HG03558 (cell line): ENCODE results near the gene KCNMA1.
A peak's percentile ranks its signal among the peaks of the same experiment; 100 is the strongest.

Source experiments
- ATAC-seq: cut with Tn5 transposase; IDR thresholded peaks from one replicate; pipeline ENCODE4 v1.9.1; 2021; ENCODE audit warnings: moderate number of reproducible peaks; ENCODE audit not compliant: unreplicated experiment; ENCODE audit errors: extremely low read depth

Gene KCNMA1

GRCh38 chr10:77005871-77006270 lies 631.7 kb downstream of the KCNMA1 start:
- ATAC-seq, result no peak

DNA sequence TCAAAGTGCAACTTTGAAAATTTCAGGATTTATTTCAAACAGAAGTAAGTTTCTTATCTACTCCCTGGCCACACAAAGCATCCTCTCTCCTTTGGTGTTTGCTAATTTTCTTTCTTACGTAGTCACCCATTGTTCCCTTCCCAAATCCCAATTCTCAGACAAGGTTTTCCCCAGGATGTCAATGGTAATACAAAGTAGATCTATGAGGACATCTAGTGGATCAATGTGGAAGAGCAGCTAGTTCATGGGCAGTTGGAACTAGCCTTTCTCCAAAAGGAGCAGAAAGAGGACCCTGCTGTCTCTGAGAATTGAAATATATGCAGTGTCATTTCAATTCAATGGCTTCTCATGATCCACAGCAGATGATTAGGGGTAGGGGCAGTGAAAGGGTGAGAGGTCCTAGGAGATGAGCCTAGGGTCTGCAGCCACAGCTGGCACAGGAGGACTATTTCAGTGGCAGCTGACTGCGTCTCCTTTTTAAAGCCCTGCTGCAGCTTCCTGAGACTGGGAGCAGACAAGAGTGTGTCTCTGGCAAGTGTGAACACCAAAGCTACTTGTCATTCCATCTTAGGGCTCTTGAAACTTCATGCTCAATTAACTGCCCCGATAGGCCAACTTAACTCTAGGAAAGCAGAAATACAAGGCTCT lies 632.6 kb downstream of the KCNMA1 start:
- no peak for ATAC-seq

- no peak for ATAC-seq
Measured at GRCh38 chr10:77002872-77003271, 634.7 kb downstream of the KCNMA1 start.

- no peak for ATAC-seq
Measured at GRCh38 chr10:77001206-77001605, 636.4 kb downstream of the KCNMA1 start.

DNA sequence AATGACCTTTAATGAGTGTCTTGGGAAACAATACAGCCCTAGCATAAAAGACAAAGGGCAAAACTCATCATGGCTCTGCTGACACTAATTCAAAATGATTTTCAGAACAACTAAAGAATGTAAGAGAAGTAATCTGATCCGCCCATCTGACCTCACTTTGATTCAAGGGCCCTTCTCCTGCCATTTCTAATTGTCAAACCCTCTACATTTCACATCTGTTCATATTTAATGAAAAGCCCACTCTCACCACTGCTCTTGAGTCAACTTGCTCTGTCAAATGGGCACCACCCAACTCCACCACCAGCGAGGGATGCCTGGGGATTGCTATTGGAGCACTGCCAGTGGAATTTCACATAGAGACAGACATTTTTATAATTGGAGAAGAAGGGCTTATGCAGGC lies 639.2 kb downstream of the KCNMA1 start:
- no peak for ATAC-seq

DNA sequence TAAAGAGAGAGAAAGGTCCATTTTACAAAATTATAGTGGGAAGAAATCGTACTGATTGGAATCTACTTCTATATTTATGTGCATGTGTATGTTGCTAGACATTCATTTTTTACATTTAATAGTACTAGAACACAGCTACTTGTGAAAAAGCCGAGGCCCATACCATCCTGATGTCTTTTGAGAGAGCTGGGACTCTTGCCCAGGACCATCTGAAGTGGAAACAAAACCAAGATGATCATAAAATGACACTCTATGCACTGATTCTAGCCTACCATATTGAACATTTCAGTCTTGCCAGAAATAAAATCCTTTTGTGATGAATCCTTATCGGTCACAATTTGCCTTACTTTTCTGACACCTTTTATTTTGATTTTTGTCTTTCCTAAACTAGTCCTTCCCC lies 640.0 kb downstream of the KCNMA1 start:
- ATAC-seq, result no peak

GRCh38 chr10:76995023-76995422 lies 642.6 kb downstream of the KCNMA1 start:
- ATAC-seq, result no peak

- ATAC-seq, result no peak
Measured at GRCh38 chr10:76993213-76993612, 644.4 kb downstream of the KCNMA1 start.

- ATAC-seq, result no peak
Measured at GRCh38 chr10:76992467-76992866, 645.1 kb downstream of the KCNMA1 start.

GRCh38 chr10:76991621-76992020 lies 646.0 kb downstream of the KCNMA1 start:
- no peak for ATAC-seq

GRCh38 chr10:76990561-76990960 lies 647.0 kb downstream of the KCNMA1 start:
- ATAC-seq, result no peak

GRCh38 chr10:76984559-76985443 lies 652.8 kb downstream of the KCNMA1 start:
- peak; percentile 87 for ATAC-seq

GRCh38 chr10:76983624-76984023 lies 654.0 kb downstream of the KCNMA1 start:
- ATAC-seq, result no peak

DNA sequence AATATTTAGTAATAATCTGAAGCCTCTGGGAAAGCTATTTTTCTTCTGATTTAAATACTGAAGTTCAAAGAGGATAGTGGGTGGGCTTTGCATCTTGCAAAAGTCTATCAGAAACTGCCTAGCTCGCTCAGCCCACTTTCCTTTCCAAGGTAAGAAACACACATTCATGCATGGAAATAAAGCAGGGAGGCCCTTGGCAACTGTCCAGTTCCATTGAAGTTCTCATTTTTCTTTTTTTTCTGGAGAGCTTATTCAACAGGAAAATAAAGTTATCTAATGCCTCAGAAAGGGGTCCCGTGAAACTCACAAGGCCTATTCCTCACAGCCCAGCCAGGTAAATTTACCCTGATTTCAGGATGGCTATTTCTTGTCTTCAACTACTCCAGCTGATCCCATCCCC lies 654.9 kb downstream of the KCNMA1 start:
- no peak for ATAC-seq

DNA sequence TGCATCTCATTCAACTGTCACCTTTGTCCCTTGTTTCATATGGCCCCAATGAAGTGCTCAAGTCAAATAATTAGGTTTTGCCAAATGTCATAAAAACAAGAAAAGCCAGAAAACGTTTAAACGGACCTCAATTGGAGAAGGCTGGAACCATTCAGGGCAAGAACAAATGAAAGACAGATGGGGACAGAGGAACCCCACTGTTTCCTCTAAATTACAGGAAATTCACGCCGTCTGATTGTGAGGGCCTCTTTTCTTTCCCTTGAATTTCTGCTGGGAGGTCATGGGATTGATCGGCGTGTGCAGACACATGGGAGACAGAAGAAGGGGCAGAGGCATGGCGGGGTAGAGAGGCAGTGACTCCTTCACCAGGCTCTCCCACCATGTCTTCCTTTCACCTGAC lies 656.4 kb downstream of the KCNMA1 start:
- no peak for ATAC-seq

GRCh38 chr10:76977901-76978300 lies 659.7 kb downstream of the KCNMA1 start:
- ATAC-seq, result no peak

DNA sequence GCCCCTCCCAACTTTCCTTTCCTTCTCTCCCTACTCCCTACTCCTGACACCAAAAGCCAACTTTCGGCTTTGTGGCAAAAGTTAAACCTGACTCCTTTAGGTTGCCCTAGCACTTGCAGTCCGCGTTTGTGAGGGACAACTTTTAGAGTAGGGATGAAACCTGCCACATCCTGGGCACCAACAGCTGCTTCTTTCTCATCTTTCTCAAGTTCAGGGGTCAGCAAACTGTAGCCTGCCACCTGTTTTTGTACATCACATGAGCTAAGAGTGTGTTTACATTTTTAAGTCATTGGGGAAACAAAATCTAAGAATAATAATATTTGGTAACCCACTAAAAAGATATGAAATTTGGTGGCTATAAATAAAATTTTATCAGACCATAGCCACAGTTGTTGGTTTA lies 660.6 kb downstream of the KCNMA1 start:
- ATAC-seq, result no peak

DNA sequence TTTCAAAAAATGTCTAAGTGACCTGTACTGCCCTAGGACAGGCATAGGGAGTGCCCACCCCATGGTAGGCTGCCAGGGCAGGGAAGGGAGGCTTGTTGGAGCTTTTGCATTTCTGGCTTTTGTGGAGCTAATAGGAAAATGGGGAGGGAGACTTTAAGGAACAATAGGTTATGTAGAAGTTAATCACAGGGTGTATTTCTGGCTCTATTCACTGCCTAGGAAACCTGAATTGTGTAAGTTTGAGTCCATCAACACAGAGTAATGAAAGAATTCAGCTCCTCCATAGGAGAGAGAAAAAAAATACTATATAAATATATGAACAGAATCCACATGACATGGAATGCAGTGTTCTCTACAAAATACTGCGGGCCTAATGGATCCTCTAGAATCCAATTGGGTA lies 661.5 kb downstream of the KCNMA1 start:
- no peak for ATAC-seq

DNA sequence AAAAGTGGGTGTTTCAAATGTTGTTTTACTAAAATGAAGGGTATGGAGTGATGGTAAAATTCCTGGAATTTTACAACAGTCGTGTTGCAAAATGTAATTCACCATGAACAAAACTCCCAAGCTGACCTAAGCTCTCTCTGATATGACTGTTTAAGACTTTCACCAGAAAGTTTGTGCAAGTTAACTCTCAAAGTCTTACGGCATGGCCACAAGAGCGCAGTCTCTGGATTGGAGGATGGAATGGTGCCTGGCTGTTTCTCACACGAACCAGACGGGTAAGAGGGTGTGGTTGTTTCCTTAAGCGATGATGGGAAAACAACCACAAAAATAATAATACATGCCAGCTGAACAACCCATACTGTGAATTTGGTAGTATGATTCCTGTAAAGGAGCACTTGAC lies 662.5 kb downstream of the KCNMA1 start:
- ATAC-seq, result no peak

GRCh38 chr10:76974017-76974691 lies 663.5 kb downstream of the KCNMA1 start:
- no peak for ATAC-seq
